ENCODE measurements around the gene WDR20.
"Not testable (repeated sequence)": the region's sequence is repeated elsewhere in the genome, so short reads cannot be mapped to it uniquely, and the experiment has no call there.

Gene WDR20

GRCh38 chr14:102238131-102238530 is 98.4 kb downstream of the WDR20 start:
- no peaks in the 10 kb centered on the region for H4K20me1 ChIP-seq (ENCODE audit: low read depth, low read length)
- H3K79me2 ChIP-seq (ENCODE audit: insufficient read depth, low read length): no peaks in the 10 kb centered on the region
- H3K9me3 ChIP-seq (ENCODE audit: insufficient read depth, low read length): no peaks in the 10 kb centered on the region
- H3K36me3 ChIP-seq (ENCODE audit: low read length): no peaks in the 10 kb centered on the region
- H3K4me3 ChIP-seq (ENCODE audit: insufficient read depth, low read length, poor library complexity, severe bottlenecking): no peak overlapping the region
- no peaks in the 10 kb centered on the region for H3K27me3 ChIP-seq (ENCODE audit: low read length)
- H3K9ac ChIP-seq (ENCODE audit: low read length): no peak overlapping the region
- H3F3A ChIP-seq (ENCODE audit: insufficient read depth): no peaks in the 10 kb centered on the region
- no peak overlapping the region for H3K4me2 ChIP-seq (ENCODE audit: low read depth, low read length, poor library complexity, severe bottlenecking)
- H3K27ac ChIP-seq (ENCODE audit: low read depth, low read length): no peak overlapping the region
- H2AFZ ChIP-seq (ENCODE audit: low read depth, low read length, severe bottlenecking): no peak overlapping the region
- TF ChIP-seq CTCF (IDR thresholded peaks at IDR 0.05; ENCODE audit: insufficient read depth, low read length, poor library complexity, severe bottlenecking) (no peak), EZH2phosphoT487 (conservative IDR thresholded peaks at IDR 0.05; ENCODE audit: low read length) (no peak)
- H3K9me2 ChIP-seq (replicated peaks; ENCODE audit: insufficient read depth, low read length): no peaks in the 10 kb centered on the region

- no peaks in the 10 kb centered on the region for H3F3A ChIP-seq (ENCODE audit: insufficient read depth)
- no peak overlapping the region for H3K9ac ChIP-seq (ENCODE audit: low read length)
- no peak overlapping the region for H2AFZ ChIP-seq (ENCODE audit: low read depth, low read length, severe bottlenecking)
- H3K4me2 ChIP-seq (ENCODE audit: low read depth, low read length, poor library complexity, severe bottlenecking): no peak overlapping the region
- no peaks in the 10 kb centered on the region for H3K9me3 ChIP-seq (ENCODE audit: insufficient read depth, low read length)
- no peak overlapping the region for H3K27ac ChIP-seq (ENCODE audit: low read depth, low read length)
- H4K20me1 ChIP-seq (ENCODE audit: low read depth, low read length): no peaks in the 10 kb centered on the region
- H3K79me2 ChIP-seq (ENCODE audit: insufficient read depth, low read length): no peaks in the 10 kb centered on the region
- no peak overlapping the region for H3K4me3 ChIP-seq (ENCODE audit: insufficient read depth, low read length, poor library complexity, severe bottlenecking)
- no peaks in the 10 kb centered on the region for H3K36me3 ChIP-seq (ENCODE audit: low read length)
- TF ChIP-seq CTCF (IDR thresholded peaks at IDR 0.05; ENCODE audit: insufficient read depth, low read length, poor library complexity, severe bottlenecking): no peak
- no peaks in the 10 kb centered on the region for H3K27me3 ChIP-seq (ENCODE audit: low read length)
- H3K9me2 ChIP-seq (replicated peaks; ENCODE audit: insufficient read depth, low read length): no peaks in the 10 kb centered on the region
Measured at GRCh38 chr14:102238766-102239165, 99.1 kb downstream of the WDR20 start.

DNA sequence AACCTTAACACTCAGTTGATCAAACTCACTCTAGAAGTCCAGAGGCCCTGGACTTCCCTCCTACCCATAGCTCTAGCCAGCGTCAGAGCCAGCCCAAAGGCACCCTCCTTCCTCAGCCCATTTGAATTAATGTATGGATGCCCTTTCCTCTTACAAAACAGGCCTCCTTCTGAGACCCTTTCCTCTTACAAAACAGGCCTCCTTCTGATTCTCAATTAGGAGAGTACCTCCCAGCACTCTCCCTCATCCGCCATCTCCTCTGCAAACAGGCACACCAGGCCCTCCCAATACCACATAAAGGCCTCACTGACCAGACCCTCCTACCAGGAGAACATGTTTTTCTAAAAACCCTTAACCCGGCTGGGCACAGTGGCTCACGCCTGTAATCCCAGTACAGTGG is 99.5 kb downstream of the WDR20 start:
- H3K4me3 ChIP-seq (ENCODE audit: insufficient read depth, low read length, poor library complexity, severe bottlenecking): no peak overlapping the region
- TF ChIP-seq CTCF (IDR thresholded peaks at IDR 0.05; ENCODE audit: insufficient read depth, low read length, poor library complexity, severe bottlenecking): no peak
- TF ChIP-seq EZH2phosphoT487 (conservative IDR thresholded peaks at IDR 0.05; ENCODE audit: low read length): no peak

GRCh38 chr14:102240481-102240880 is 100.8 kb downstream of the WDR20 start:
- H3F3A ChIP-seq (ENCODE audit: insufficient read depth); H4K20me1 ChIP-seq (ENCODE audit: low read depth, low read length): not testable (repeated sequence)

More for the DNA sequence above, 99.5 kb downstream of the WDR20 start:
- Histone ChIP-seq H3K79me2 (ENCODE audit: insufficient read depth, low read length) (no peaks in the 10 kb centered on the region), H2AFZ (ENCODE audit: low read depth, low read length, severe bottlenecking) (no peak overlapping the region), H3K9ac (ENCODE audit: low read length) (no peak overlapping the region), H3K9me2 (replicated peaks; ENCODE audit: insufficient read depth, low read length) (no peaks in the 10 kb centered on the region), H3F3A (ENCODE audit: insufficient read depth) (no peaks in the 10 kb centered on the region), H3K9me3 (ENCODE audit: insufficient read depth, low read length) (no peaks in the 10 kb centered on the region), H3K36me3 (ENCODE audit: low read length) (no peaks in the 10 kb centered on the region), H4K20me1 (ENCODE audit: low read depth, low read length) (no peaks in the 10 kb centered on the region), H3K27me3 (ENCODE audit: low read length) (no peaks in the 10 kb centered on the region), H3K4me2 (ENCODE audit: low read depth, low read length, poor library complexity, severe bottlenecking) (no peak overlapping the region), H3K27ac (ENCODE audit: low read depth, low read length) (no peak overlapping the region)

More at GRCh38 chr14:102240481-102240880, 100.8 kb downstream of the WDR20 start:
- H3K4me2 ChIP-seq (ENCODE audit: low read depth, low read length, poor library complexity, severe bottlenecking); H3K79me2 ChIP-seq (ENCODE audit: insufficient read depth, low read length); H2AFZ ChIP-seq (ENCODE audit: low read depth, low read length, severe bottlenecking); H3K9ac ChIP-seq (ENCODE audit: low read length); H3K27ac ChIP-seq (ENCODE audit: low read depth, low read length); H3K4me3 ChIP-seq (ENCODE audit: insufficient read depth, low read length, poor library complexity, severe bottlenecking); H3K9me3 ChIP-seq (ENCODE audit: insufficient read depth, low read length); H3K27me3 ChIP-seq (ENCODE audit: low read length); H3K36me3 ChIP-seq (ENCODE audit: low read length); H3K9me2 ChIP-seq (replicated peaks; ENCODE audit: insufficient read depth, low read length): not testable (repeated sequence)
